Osteoblast (primary cell): ENCODE data around the gene FAAH2. TPM values are rescaled to one million over a fixed set of nuclear protein-coding genes. Genes with fewer than 3 reads are reported as not detected.

Experiments used
- DNase-seq: peaks from one replicate; pipeline ENCODE4 v3.0.0; 2011; ENCODE audit warnings: low spot score, mixed read lengths; ENCODE audit not compliant: insufficient read length; ENCODE audit errors: missing footprints
- H2AFZ ChIP-seq: 2 replicates; pipeline ENCODE4 v1.6.0; 2011; ENCODE audit warnings: mild to moderate bottlenecking, low read length
- H3K27ac ChIP-seq: 2 replicates; pipeline ENCODE4 v1.5.1; 2011; ENCODE audit warnings: mild to moderate bottlenecking, low read depth, low read length, moderate library complexity
- H3K27me3 ChIP-seq: 2 replicates; pipeline ENCODE4 v1.6.0; 2012; ENCODE audit warnings: mild to moderate bottlenecking, control low read depth, inconsistent platforms, low read length, moderate library complexity; ENCODE audit not compliant: insufficient read depth
- H3K36me3 ChIP-seq: 2 replicates; pipeline ENCODE4 v1.5.1; 2011; ENCODE audit warnings: mild to moderate bottlenecking, low read length, control low read depth, moderate library complexity; ENCODE audit not compliant: insufficient read depth
- H3K4me1 ChIP-seq: 2 replicates; pipeline ENCODE4 v1.5.1; 2011; ENCODE audit warnings: mild to moderate bottlenecking, low read length, control low read depth, moderate library complexity; ENCODE audit not compliant: insufficient read depth
- H3K4me2 ChIP-seq: 2 replicates; pipeline ENCODE4 v1.6.0; 2011; ENCODE audit warnings: mild to moderate bottlenecking, low read length; ENCODE audit not compliant: insufficient read depth
- H3K4me3 ChIP-seq: fragments of 200-600 bp; sonication (generic); 3 replicates; pipeline ENCODE4 v1.5.1; 2012; ENCODE audit warnings: mild to moderate bottlenecking, low read length, inconsistent platforms; ENCODE audit not compliant: insufficient read depth
- H3K79me2 ChIP-seq: 2 replicates; pipeline ENCODE4 v1.6.0; 2012; ENCODE audit warnings: mild to moderate bottlenecking, low read length, control low read depth, inconsistent platforms; ENCODE audit not compliant: insufficient read depth
- H3K9me3 ChIP-seq: 2 replicates; pipeline ENCODE4 v1.5.1; 2011; ENCODE audit warnings: low read depth, low read length, control low read depth
- H4K20me1 ChIP-seq: 2 replicates; pipeline ENCODE4 v1.6.0; 2012; ENCODE audit warnings: mild to moderate bottlenecking, low read length, control low read depth; ENCODE audit not compliant: insufficient read depth
- total RNA-seq: library from RNA; depleted of rRNA; stranded (reverse); fragments of >200 nt; gene quantifications from 2 replicates; pipeline ENCODE4 v1.2.3, GENCODE V29; 2012
- TF ChIP-seq, protein P1 (sequence below): IDR thresholded peaks from 2 replicates; pipeline ENCODE4 v1.5.1; 2011; ENCODE audit warnings: mild to moderate bottlenecking, low read depth, low read length, moderate library complexity; ENCODE audit errors: extremely low read depth

The FAAH2 gene
- total RNA-seq, 1 donor, result not detected

DNA sequence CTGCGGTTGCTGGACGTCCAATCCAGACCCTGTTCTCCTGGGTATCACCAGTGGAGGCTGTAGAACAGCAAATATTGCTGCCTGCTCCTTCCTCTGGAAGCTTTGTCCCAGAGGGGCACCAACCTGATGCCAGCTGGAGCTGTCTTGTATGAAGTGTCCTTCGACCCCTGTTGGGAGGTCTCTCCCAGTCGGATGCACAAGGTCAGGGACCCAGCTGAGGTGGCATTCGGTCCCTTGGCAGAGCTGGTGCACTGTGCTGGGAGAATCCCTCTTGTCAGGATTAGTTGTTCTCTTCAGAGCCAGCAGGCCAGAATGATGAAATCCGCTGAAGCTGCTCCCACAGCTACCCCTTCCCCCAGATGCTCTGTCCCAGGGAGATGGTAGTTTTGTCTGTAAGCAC, 195.0 kb downstream of the FAAH2 start:
- DNase-seq, result no peak
- Histone ChIP-seq H3K9me3 (no peaks in the 10 kb centered on the region), H3K27ac (no peak overlapping the region), H3K4me3 (no peak overlapping the region), H3K4me1 (no peaks in the 10 kb centered on the region), H3K4me2 (no peak overlapping the region), H3K79me2 (no peaks in the 10 kb centered on the region), H4K20me1 (no peaks in the 10 kb centered on the region), H3K27me3 (no peaks in the 10 kb centered on the region), H3K36me3 (no peaks in the 10 kb centered on the region), H2AFZ (no peak overlapping the region)
- TF ChIP-seq, protein P1, sequence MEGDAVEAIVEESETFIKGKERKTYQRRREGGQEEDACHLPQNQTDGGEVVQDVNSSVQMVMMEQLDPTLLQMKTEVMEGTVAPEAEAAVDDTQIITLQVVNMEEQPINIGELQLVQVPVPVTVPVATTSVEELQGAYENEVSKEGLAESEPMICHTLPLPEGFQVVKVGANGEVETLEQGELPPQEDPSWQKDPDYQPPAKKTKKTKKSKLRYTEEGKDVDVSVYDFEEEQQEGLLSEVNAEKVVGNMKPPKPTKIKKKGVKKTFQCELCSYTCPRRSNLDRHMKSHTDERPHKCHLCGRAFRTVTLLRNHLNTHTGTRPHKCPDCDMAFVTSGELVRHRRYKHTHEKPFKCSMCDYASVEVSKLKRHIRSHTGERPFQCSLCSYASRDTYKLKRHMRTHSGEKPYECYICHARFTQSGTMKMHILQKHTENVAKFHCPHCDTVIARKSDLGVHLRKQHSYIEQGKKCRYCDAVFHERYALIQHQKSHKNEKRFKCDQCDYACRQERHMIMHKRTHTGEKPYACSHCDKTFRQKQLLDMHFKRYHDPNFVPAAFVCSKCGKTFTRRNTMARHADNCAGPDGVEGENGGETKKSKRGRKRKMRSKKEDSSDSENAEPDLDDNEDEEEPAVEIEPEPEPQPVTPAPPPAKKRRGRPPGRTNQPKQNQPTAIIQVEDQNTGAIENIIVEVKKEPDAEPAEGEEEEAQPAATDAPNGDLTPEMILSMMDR, result no peak

DNA sequence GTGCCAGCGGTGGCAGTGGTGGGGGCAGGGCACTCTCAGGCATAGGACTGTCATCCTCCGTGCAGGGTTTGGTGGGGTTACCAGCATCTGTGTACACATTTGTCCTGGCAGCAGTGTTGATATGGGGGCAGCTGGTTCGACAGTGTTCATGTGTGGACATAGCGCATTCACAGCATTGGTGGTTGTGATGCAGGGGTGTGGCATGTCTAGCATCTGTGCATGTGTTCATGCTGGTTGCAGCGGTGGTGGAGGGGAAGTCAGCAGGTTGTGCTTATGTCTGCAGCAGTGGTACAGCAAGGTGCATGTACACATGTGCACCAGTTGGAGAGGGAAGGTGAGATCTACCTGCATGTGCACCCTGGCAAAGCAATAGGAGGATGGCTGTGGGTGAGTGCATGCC, 230.0 kb downstream of the FAAH2 start:
- Histone ChIP-seq H3K9me3 (no peaks in the 10 kb centered on the region), H3K36me3 (no peaks in the 10 kb centered on the region), H3K4me2 (no peak overlapping the region), H3K79me2 (no peaks in the 10 kb centered on the region), H3K4me3 (no peak overlapping the region), H3K27me3 (no peaks in the 10 kb centered on the region), H4K20me1 (no peaks in the 10 kb centered on the region), H3K27ac (no peak overlapping the region), H2AFZ (no peak overlapping the region), H3K4me1 (no peaks in the 10 kb centered on the region)
- no peak for DNase-seq
- TF ChIP-seq, protein P1, result no peak

DNA sequence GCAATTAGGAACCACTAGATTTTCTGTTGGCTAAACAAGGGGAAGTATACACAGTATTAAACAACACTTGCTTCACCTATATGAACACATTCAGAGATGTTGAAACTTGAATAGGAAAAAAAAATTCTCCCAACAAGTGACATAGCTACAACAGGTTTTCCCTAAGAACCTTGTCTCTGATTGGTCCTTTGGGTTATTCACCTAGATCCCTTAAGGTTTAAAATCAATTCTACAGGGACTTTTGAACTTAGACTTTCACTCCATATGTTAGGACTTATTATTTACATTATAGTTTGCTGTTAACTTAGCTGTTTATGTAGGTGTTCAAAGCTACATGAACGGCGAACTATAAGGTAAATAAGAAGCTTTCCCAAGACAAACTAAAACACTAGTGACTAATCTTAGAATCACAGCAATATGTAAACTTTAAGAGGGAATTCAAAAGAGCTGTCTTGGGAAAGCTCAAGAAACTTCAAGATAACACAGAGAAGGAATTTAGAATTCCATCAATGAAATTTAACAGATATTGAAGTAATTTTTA, 233.1 kb downstream of the FAAH2 start:
- DNase-seq, result no peak
- Histone ChIP-seq H3K4me3 (no peak overlapping the region), H3K9me3 (no peaks in the 10 kb centered on the region), H3K79me2 (no peaks in the 10 kb centered on the region), H3K27ac (no peak overlapping the region), H4K20me1 (no peaks in the 10 kb centered on the region), H3K4me2 (no peak overlapping the region), H3K27me3 (no peaks in the 10 kb centered on the region), H3K36me3 (no peaks in the 10 kb centered on the region), H2AFZ (no peak overlapping the region), H3K4me1 (no peaks in the 10 kb centered on the region)
- TF ChIP-seq, protein P1, result no peak

DNA sequence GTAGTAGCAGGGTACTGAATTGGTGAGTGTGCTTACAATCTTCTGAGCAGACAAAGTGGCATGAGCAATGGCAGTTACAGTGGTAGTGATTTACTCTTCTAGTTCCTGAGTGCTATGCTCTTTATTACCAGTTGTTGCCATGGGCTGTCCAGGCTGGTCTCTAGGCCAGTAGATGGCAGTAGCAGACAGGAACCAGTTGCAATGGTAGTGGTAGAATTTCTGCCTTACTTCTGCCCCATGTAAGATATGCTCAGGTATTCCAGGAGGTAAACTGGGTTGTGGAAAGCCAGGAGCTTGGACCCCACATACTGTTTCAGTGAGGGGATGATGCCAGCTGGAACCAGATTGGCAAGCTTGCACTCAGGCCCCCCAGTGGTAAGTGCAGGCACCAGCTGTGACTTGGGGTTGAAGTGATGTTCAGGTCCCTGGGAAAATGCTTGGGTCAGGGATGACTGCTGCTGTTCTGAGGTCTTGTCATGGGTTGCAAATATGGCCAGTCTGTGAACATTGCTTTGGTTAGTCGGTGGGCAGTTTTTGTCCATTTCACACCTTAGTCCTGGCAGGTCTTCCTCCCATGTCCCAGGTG, 242.3 kb downstream of the FAAH2 start:
- H4K20me1 ChIP-seq, result no peaks in the 10 kb centered on the region
- DNase-seq, result no peak
- no peak overlapping the region for H2AFZ ChIP-seq
- no peak overlapping the region for H3K4me2 ChIP-seq
- TF ChIP-seq, protein P1, result peak; percentile 42
- no peaks in the 10 kb centered on the region for H3K4me1 ChIP-seq
- H3K27ac ChIP-seq, result no peak overlapping the region
- no peaks in the 10 kb centered on the region for H3K36me3 ChIP-seq
- H3K27me3 ChIP-seq, result no peaks in the 10 kb centered on the region
- no peaks in the 10 kb centered on the region for H3K79me2 ChIP-seq
- H3K4me3 ChIP-seq, result no peak overlapping the region
- no peaks in the 10 kb centered on the region for H3K9me3 ChIP-seq

Other genes with a start within 250 kb of the FAAH2 start
- gene SPIN2B, start 165.2 kb upstream of the FAAH2 start, total RNA-seq, result 7.7 and 10.1 TPM in 2 replicates
- gene SPIN2A, start 149.3 kb upstream of the FAAH2 start, total RNA-seq, result 0.59 and 1.4 TPM in 2 replicates